Measurements from ENCODE around the gene CFAP251.

CFAP251 gene

GRCh38 chr12:121894633-121895032 lies 23.8 kb upstream of the CFAP251 start:
- Histone ChIP-seq H3K4me3 (ENCODE audit: low read depth, low read length) (no peak overlapping the region), H3K36me3 (ENCODE audit: control insufficient read depth, insufficient read depth, low read length) (no peaks in the 10 kb centered on the region), H3K9me3 (ENCODE audit: control insufficient read depth, low read length) (no peaks in the 10 kb centered on the region), H3K27ac (no peak overlapping the region), H3K9ac (no peak overlapping the region), H3K27me3 (ENCODE audit: control insufficient read depth, insufficient read depth, low read length) (no peaks in the 10 kb centered on the region), H3K4me2 (ENCODE audit: low read length) (no peak overlapping the region), H3K79me2 (peaks cover 15% of the 10 kb centered on the region), H3K4me1 (peaks cover 5% of the 10 kb centered on the region), H2AFZ (no peak overlapping the region)
- no peak for TF ChIP-seq CTCF (IDR thresholded peaks at IDR 0.05)

- Histone ChIP-seq H3K9me3 (ENCODE audit: control insufficient read depth, low read length) (no peaks in the 10 kb centered on the region), H3K4me1 (no peaks in the 10 kb centered on the region), H3K79me2 (peaks cover 4% of the 10 kb centered on the region), H3K9ac (no peak overlapping the region), H3K27me3 (ENCODE audit: control insufficient read depth, insufficient read depth, low read length) (no peaks in the 10 kb centered on the region), H3K4me2 (ENCODE audit: low read length) (no peak overlapping the region), H2AFZ (no peak overlapping the region), H3K27ac (no peak overlapping the region), H3K36me3 (ENCODE audit: control insufficient read depth, insufficient read depth, low read length) (no peaks in the 10 kb centered on the region), H3K4me3 (ENCODE audit: low read depth, low read length) (no peak overlapping the region)
- no peak for TF ChIP-seq CTCF (IDR thresholded peaks at IDR 0.05)
Observed at GRCh38 chr12:121898287-121898686, 20.1 kb upstream of the CFAP251 start.

- H3K79me2 ChIP-seq = peaks cover 4% of the 10 kb centered on the region
- no peak overlapping the region for H2AFZ ChIP-seq
- no peaks in the 10 kb centered on the region for H3K9me3 ChIP-seq (ENCODE audit: control insufficient read depth, low read length)
- no peak overlapping the region for H3K4me3 ChIP-seq (ENCODE audit: low read depth, low read length)
- no peaks in the 10 kb centered on the region for H3K4me1 ChIP-seq
- no peak overlapping the region for H3K4me2 ChIP-seq (ENCODE audit: low read length)
- no peak overlapping the region for H3K27ac ChIP-seq
- TF ChIP-seq CTCF (IDR thresholded peaks at IDR 0.05) = no peak
- no peaks in the 10 kb centered on the region for H3K27me3 ChIP-seq (ENCODE audit: control insufficient read depth, insufficient read depth, low read length)
- no peak overlapping the region for H3K9ac ChIP-seq
- H3K36me3 ChIP-seq (ENCODE audit: control insufficient read depth, insufficient read depth, low read length) = no peaks in the 10 kb centered on the region
Observed at GRCh38 chr12:121899590-121899989, 18.8 kb upstream of the CFAP251 start.

GRCh38 chr12:121903202-121903601 lies 15.2 kb upstream of the CFAP251 start:
- Histone ChIP-seq H3K9me3 (ENCODE audit: control insufficient read depth, low read length) (no peaks in the 10 kb centered on the region), H3K79me2 (peaks cover 4% of the 10 kb centered on the region), H3K27me3 (ENCODE audit: control insufficient read depth, insufficient read depth, low read length) (no peaks in the 10 kb centered on the region), H3K9ac (no peak overlapping the region), H3K4me2 (ENCODE audit: low read length) (no peak overlapping the region), H3K4me1 (no peaks in the 10 kb centered on the region), H3K27ac (no peak overlapping the region), H3K36me3 (ENCODE audit: control insufficient read depth, insufficient read depth, low read length) (no peaks in the 10 kb centered on the region), H2AFZ (no peak overlapping the region), H3K4me3 (ENCODE audit: low read depth, low read length) (no peak overlapping the region)
- TF ChIP-seq CTCF (IDR thresholded peaks at IDR 0.05) = no peak

GRCh38 chr12:121905746-121906145 lies 12.6 kb upstream of the CFAP251 start:
- no peaks in the 10 kb centered on the region for H3K36me3 ChIP-seq (ENCODE audit: control insufficient read depth, insufficient read depth, low read length)
- H3K4me3 ChIP-seq (ENCODE audit: low read depth, low read length) = no peak overlapping the region
- no peak overlapping the region for H2AFZ ChIP-seq
- TF ChIP-seq CTCF (IDR thresholded peaks at IDR 0.05) = no peak
- H3K4me1 ChIP-seq = no peaks in the 10 kb centered on the region
- no peak overlapping the region for H3K9ac ChIP-seq
- no peak overlapping the region for H3K27ac ChIP-seq
- peaks cover 4% of the 10 kb centered on the region for H3K79me2 ChIP-seq
- no peak overlapping the region for H3K4me2 ChIP-seq (ENCODE audit: low read length)
- H3K27me3 ChIP-seq (ENCODE audit: control insufficient read depth, insufficient read depth, low read length) = no peaks in the 10 kb centered on the region
- H3K9me3 ChIP-seq (ENCODE audit: control insufficient read depth, low read length) = no peaks in the 10 kb centered on the region
